Measurements from ENCODE around the gene CARNS1. TPM values are rescaled to one million over a fixed set of nuclear protein-coding genes. Genes with fewer than 3 reads are reported as not detected.

CARNS1 gene
- polyA plus RNA-seq, 1 donor from 2014 or later, result not detected

- Histone ChIP-seq H4K20me1 (ENCODE audit: insufficient read depth) (no peaks in the 10 kb centered on the region), H3K9me2 (ENCODE audit: insufficient read depth, low read length) (no peaks in the 10 kb centered on the region), H3K36me3 (ENCODE audit: insufficient read depth, low read length) (no peaks in the 10 kb centered on the region), H3K4me2 (ENCODE audit: low read length) (no peak overlapping the region), H3K27me3 (ENCODE audit: insufficient read depth, low read depth, low read length) (no peaks in the 10 kb centered on the region), H3K79me2 (replicated peaks; ENCODE audit: insufficient read depth, low read length) (no peaks in the 10 kb centered on the region), H3K9ac (ENCODE audit: low read length) (no peak overlapping the region), H2AFZ (ENCODE audit: low read depth, low read length) (no peak overlapping the region), H3K4me3 (ENCODE audit: low read length) (no peak overlapping the region), H3K9me3 (ENCODE audit: low read length) (no peaks in the 10 kb centered on the region), H3K27ac (ENCODE audit: low read length) (no peak overlapping the region), H3F3A (ENCODE audit: insufficient read depth, low read length, poor library complexity, severe bottlenecking) (no peaks in the 10 kb centered on the region)
- TF ChIP-seq RAD21 (conservative IDR thresholded peaks at IDR 0.05) (no peak), MXI1 (conservative IDR thresholded peaks at IDR 0.05; ENCODE audit: poor library complexity, severe bottlenecking) (no peak), EP300 (conservative IDR thresholded peaks at IDR 0.05; ENCODE audit: poor library complexity, severe bottlenecking) (no peak), TAF1 (IDR thresholded peaks at IDR 0.05; ENCODE audit: low read depth) (no peak), SMC3 (conservative IDR thresholded peaks at IDR 0.05; ENCODE audit: poor library complexity) (no peak), EZH2 (IDR thresholded peaks at IDR 0.05; ENCODE audit: borderline replicate concordance, insufficient read depth, low read length, poor library complexity, severe bottlenecking) (no peak), POLR2AphosphoS5 (IDR thresholded peaks at IDR 0.05) (no peak)
- TF ChIP-seq, protein P1, sequence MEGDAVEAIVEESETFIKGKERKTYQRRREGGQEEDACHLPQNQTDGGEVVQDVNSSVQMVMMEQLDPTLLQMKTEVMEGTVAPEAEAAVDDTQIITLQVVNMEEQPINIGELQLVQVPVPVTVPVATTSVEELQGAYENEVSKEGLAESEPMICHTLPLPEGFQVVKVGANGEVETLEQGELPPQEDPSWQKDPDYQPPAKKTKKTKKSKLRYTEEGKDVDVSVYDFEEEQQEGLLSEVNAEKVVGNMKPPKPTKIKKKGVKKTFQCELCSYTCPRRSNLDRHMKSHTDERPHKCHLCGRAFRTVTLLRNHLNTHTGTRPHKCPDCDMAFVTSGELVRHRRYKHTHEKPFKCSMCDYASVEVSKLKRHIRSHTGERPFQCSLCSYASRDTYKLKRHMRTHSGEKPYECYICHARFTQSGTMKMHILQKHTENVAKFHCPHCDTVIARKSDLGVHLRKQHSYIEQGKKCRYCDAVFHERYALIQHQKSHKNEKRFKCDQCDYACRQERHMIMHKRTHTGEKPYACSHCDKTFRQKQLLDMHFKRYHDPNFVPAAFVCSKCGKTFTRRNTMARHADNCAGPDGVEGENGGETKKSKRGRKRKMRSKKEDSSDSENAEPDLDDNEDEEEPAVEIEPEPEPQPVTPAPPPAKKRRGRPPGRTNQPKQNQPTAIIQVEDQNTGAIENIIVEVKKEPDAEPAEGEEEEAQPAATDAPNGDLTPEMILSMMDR (IDR thresholded peaks at IDR 0.05; ENCODE audit: poor library complexity, severe bottlenecking), result no peak
- TF ChIP-seq, protein P2, sequence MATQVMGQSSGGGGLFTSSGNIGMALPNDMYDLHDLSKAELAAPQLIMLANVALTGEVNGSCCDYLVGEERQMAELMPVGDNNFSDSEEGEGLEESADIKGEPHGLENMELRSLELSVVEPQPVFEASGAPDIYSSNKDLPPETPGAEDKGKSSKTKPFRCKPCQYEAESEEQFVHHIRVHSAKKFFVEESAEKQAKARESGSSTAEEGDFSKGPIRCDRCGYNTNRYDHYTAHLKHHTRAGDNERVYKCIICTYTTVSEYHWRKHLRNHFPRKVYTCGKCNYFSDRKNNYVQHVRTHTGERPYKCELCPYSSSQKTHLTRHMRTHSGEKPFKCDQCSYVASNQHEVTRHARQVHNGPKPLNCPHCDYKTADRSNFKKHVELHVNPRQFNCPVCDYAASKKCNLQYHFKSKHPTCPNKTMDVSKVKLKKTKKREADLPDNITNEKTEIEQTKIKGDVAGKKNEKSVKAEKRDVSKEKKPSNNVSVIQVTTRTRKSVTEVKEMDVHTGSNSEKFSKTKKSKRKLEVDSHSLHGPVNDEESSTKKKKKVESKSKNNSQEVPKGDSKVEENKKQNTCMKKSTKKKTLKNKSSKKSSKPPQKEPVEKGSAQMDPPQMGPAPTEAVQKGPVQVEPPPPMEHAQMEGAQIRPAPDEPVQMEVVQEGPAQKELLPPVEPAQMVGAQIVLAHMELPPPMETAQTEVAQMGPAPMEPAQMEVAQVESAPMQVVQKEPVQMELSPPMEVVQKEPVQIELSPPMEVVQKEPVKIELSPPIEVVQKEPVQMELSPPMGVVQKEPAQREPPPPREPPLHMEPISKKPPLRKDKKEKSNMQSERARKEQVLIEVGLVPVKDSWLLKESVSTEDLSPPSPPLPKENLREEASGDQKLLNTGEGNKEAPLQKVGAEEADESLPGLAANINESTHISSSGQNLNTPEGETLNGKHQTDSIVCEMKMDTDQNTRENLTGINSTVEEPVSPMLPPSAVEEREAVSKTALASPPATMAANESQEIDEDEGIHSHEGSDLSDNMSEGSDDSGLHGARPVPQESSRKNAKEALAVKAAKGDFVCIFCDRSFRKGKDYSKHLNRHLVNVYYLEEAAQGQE (IDR thresholded peaks at IDR 0.05; ENCODE audit: borderline replicate concordance), result no peak
Measured at GRCh38 chr11:67407688-67408163, 7.8 kb upstream of the CARNS1 start.

DNA sequence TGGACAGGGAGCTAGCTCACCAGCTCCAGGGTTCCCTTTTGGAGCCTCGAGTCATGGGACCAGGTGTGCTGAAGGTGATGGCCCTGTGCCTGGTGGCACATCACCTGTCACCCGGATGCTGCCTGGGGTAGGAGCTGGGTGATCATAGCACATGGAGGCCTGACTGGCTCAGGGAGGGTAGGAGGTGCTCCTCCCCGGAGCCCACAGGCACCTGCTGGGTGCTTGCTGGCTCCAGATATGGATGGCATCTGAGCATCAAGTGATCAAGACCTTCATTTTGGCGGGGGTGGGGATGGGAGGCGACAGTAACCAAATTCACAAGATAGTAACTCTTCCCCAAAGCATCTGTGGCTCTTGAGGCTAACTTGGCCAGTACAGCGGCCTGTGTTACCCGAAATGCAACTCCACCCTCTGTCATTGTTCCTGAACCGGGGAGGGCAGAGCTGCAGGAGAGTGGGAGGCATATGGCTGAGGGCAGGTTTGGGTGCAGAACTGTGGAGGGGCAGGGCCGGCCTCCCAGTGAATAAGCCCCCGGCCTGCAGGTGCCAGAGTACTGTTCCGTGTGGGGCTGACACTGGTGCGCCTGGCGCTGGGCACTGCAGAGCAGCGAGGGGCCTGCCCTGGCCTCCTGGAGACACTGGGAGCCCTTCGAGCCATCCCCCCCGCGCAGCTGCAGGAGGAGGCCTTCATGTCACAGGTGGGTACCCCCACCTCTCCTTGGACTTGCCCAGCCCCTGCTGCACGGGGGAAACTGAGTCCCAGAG, 6.9 kb upstream of the CARNS1 start:
- Histone ChIP-seq H3K9ac (ENCODE audit: low read length) (no peak overlapping the region), H3K27me3 (ENCODE audit: insufficient read depth, low read depth, low read length) (no peaks in the 10 kb centered on the region), H3K79me2 (replicated peaks; ENCODE audit: insufficient read depth, low read length) (no peaks in the 10 kb centered on the region), H3K4me2 (ENCODE audit: low read length) (no peak overlapping the region), H3K27ac (ENCODE audit: low read length) (no peak overlapping the region), H3F3A (ENCODE audit: insufficient read depth, low read length, poor library complexity, severe bottlenecking) (no peaks in the 10 kb centered on the region), H3K4me3 (ENCODE audit: low read length) (no peak overlapping the region), H2AFZ (ENCODE audit: low read depth, low read length) (no peak overlapping the region), H4K20me1 (ENCODE audit: insufficient read depth) (no peaks in the 10 kb centered on the region), H3K9me3 (ENCODE audit: low read length) (no peaks in the 10 kb centered on the region), H3K36me3 (ENCODE audit: insufficient read depth, low read length) (no peaks in the 10 kb centered on the region), H3K9me2 (ENCODE audit: insufficient read depth, low read length) (no peaks in the 10 kb centered on the region)
- TF ChIP-seq, protein P2 (IDR thresholded peaks at IDR 0.05; ENCODE audit: borderline replicate concordance), result no peak
- no peak for TF ChIP-seq POLR2AphosphoS5 (IDR thresholded peaks at IDR 0.05)
- no peak for TF ChIP-seq TAF1 (IDR thresholded peaks at IDR 0.05; ENCODE audit: low read depth)
- TF ChIP-seq SMC3 (conservative IDR thresholded peaks at IDR 0.05; ENCODE audit: poor library complexity), result no peak
- TF ChIP-seq MXI1 (conservative IDR thresholded peaks at IDR 0.05; ENCODE audit: poor library complexity, severe bottlenecking), result no peak
- TF ChIP-seq, protein P1 (IDR thresholded peaks at IDR 0.05; ENCODE audit: poor library complexity, severe bottlenecking), result no peak
- no peak for TF ChIP-seq RAD21 (conservative IDR thresholded peaks at IDR 0.05)
- TF ChIP-seq EZH2 (IDR thresholded peaks at IDR 0.05; ENCODE audit: borderline replicate concordance, insufficient read depth, low read length, poor library complexity, severe bottlenecking), result no peak
- TF ChIP-seq EP300 (conservative IDR thresholded peaks at IDR 0.05; ENCODE audit: poor library complexity, severe bottlenecking), result no peak

Measured in neural cell (in vitro differentiated cells).